Ishikawa (cell line): ENCODE measurements around the gene POLR2I.

Source experiments
- CEBPB ChIP-seq: IDR thresholded peaks from 2 replicates; pipeline ENCODE4 v1.6.1; 2012
- CREB1 ChIP-seq: IDR thresholded peaks from 2 replicates; pipeline ENCODE4 v1.6.1; 2012; ENCODE audit warnings: low read depth
- EGR1 ChIP-seq: IDR thresholded peaks from 2 replicates; pipeline ENCODE4 v1.6.1; 2012
- EP300 ChIP-seq: IDR thresholded peaks from 2 replicates; pipeline ENCODE4 v1.6.1; 2012; ENCODE audit warnings: borderline replicate concordance
- FOXM1 ChIP-seq: IDR thresholded peaks from 2 replicates; pipeline ENCODE4 v1.6.1; 2012; ENCODE audit warnings: low read depth, borderline replicate concordance
- MAX ChIP-seq: IDR thresholded peaks from 2 replicates; pipeline ENCODE4 v1.6.1; 2012
- NFIC ChIP-seq: IDR thresholded peaks from 2 replicates; pipeline ENCODE4 v1.6.1; 2012
- RAD21 ChIP-seq: IDR thresholded peaks from 2 replicates; pipeline ENCODE4 v1.6.1; 2012; ENCODE audit warnings: low read depth
- REST ChIP-seq: IDR thresholded peaks from 2 replicates; pipeline ENCODE4 v1.6.1; 2012; ENCODE audit warnings: low read depth, mild to moderate bottlenecking
- TAF1 ChIP-seq: IDR thresholded peaks from 2 replicates; pipeline ENCODE4 v1.6.1; 2012; ENCODE audit warnings: low read depth, mild to moderate bottlenecking
- TCF12 ChIP-seq: IDR thresholded peaks from 2 replicates; pipeline ENCODE4 v1.6.1; 2012; ENCODE audit warnings: low read depth
- TEAD4 ChIP-seq: IDR thresholded peaks from 2 replicates; pipeline ENCODE4 v1.6.1; 2012
- USF1 ChIP-seq: IDR thresholded peaks from 2 replicates; pipeline ENCODE4 v1.6.1; 2012
- YY1 ChIP-seq: IDR thresholded peaks from 2 replicates; pipeline ENCODE4 v1.6.1; 2012; ENCODE audit warnings: low read depth
- ZBTB7A ChIP-seq: IDR thresholded peaks from 2 replicates; pipeline ENCODE4 v1.6.1; 2012; ENCODE audit warnings: low read depth

POLR2I gene

GRCh38 chr19:36152352-36153091, 37.8 kb upstream of the POLR2I start, which contains the start of gene COX7A1:
Gene COX7A1 (minus strand): TSS chr19:36152447. CDS start chr19:36152407, 40 bp downstream.
- TF ChIP-seq EP300 (no peak), TEAD4 (no peak), YY1 (no peak), TCF12 (no peak), EGR1 (no peak), USF1 (no peak), CREB1 (no peak), FOXM1 (no peak), CEBPB (no peak), NFIC (no peak), REST (no peak), TAF1 (no peak), RAD21 (no peak), MAX (no peak), ZBTB7A (no peak)

- TF ChIP-seq EGR1 (no peak), CREB1 (no peak), REST (no peak), MAX (no peak), EP300 (no peak), YY1 (no peak), ZBTB7A (no peak), TCF12 (no peak), TEAD4 (no peak), TAF1 (no peak), CEBPB (no peak), USF1 (no peak), FOXM1 (no peak), NFIC (no peak), RAD21 (no peak)
These were observed 37.3 kb upstream of the POLR2I start for GRCh38 chr19:36152019-36152351.

- TF ChIP-seq EGR1 (no peak), YY1 (no peak), EP300 (no peak), FOXM1 (no peak), CREB1 (no peak), ZBTB7A (no peak), NFIC (no peak), CEBPB (no peak), TEAD4 (no peak), RAD21 (no peak), USF1 (no peak)
These were observed 36.7 kb upstream of the POLR2I start for GRCh38 chr19:36151144-36152018.

GRCh38 chr19:36150586-36150985, 35.9 kb upstream of the POLR2I start:
- TF ChIP-seq CEBPB (no peak), USF1 (no peak), TAF1 (no peak), YY1 (no peak), EGR1 (no peak), NFIC (no peak), CREB1 (no peak), FOXM1 (no peak), MAX (no peak), EP300 (no peak), TCF12 (no peak), RAD21 (no peak), REST (no peak), ZBTB7A (no peak), TEAD4 (no peak)
